Measurements from ENCODE around the gene CCNA1.

The CCNA1 gene

GRCh38 chr13:36432106-36432544, at the start of gene CCNA1:
CCNA1 (plus strand) TSS chr13:36432495; CDS start chr13:36433057, 562 bp downstream.
- in situ Hi-C loops (cut with MboI; ENCODE audit: low pct_unique_long_range_greater_than_20kb, low sequenced_read_pairs), result no loop called here
- DNase-seq, result peak; percentile 74

DNA sequence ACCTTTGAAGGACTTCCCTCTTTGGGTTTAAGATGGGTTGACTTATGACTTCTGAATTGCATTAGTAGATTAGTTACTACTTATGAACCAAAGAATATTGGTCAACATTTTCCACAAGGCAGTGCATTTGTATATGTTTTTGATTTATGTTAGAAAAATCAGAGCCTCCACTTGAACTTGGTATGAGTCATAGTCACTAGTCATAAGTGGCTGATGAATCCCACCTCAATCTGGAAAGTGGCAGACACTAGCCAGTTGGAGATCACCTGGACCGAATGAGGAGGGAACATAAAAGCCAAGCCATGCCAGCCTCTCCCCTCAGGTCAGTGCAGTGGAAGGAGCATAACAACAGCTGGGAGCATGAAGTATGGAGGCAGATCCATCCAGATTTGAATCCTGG, 46.8 kb upstream of the CCNA1 start:
- no peak for DNase-seq
- in situ Hi-C loops (cut with MboI; ENCODE audit: low pct_unique_long_range_greater_than_20kb, low sequenced_read_pairs), result no loop called here

DNA sequence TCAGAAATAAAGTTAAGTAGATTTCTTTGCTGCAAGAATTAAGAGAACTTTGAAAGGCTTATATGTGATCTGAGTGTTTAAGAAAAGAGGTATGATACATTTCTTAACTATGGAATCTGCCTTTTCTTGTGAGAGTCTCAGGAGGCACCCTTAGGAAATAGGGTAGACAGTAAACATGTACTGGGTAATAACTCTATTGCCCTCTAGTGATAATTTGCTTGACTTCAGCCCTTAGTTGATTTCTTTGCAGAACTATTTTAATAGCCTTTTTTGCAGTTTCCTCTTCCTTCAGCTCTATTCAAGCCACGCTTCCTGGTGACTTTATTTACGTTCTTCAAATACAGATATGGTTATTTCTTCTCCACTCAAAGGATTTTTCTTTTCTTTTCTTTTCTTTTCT, 37.0 kb upstream of the CCNA1 start:
- in situ Hi-C loops (cut with MboI; ENCODE audit: low pct_unique_long_range_greater_than_20kb, low sequenced_read_pairs), result no loop called here
- DNase-seq, result peak; percentile 68

- peak; percentile 57 for DNase-seq
- in situ Hi-C loops (cut with MboI; ENCODE audit: low pct_unique_long_range_greater_than_20kb, low sequenced_read_pairs), result no loop called here
These were observed 27.1 kb upstream of the CCNA1 start for GRCh38 chr13:36405151-36405550.

- in situ Hi-C loops (cut with MboI; ENCODE audit: low pct_unique_long_range_greater_than_20kb, low sequenced_read_pairs), result no loop called here
- no peak for DNase-seq
These were observed 19.6 kb upstream of the CCNA1 start for GRCh38 chr13:36412736-36413135.

DNA sequence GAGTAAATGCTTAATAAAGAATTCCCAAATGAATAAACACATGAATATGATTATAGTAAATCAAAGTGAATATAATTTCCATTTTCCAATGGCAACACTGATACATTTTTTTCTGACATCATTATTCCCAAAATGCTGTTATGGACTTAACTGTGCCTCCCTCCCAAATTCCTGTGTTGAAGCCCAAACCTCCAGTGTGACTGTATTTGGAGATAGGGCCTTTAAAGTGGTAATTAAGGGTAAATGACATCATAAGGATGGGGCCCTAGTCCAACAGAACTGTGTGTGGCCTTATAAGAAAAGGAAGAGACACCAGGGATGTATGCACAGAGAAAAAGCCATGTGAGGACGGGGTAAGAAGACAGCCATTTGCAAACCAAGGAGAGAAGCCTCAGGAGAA, 19.1 kb upstream of the CCNA1 start:
- in situ Hi-C loops (cut with MboI; ENCODE audit: low pct_unique_long_range_greater_than_20kb, low sequenced_read_pairs), result no loop called here
- DNase-seq, result no peak

- in situ Hi-C loops (cut with MboI; ENCODE audit: low pct_unique_long_range_greater_than_20kb, low sequenced_read_pairs), result no loop called here
- DNase-seq, result peak; percentile 89
These were observed 17.8 kb upstream of the CCNA1 start for GRCh38 chr13:36414461-36414860.

DNA sequence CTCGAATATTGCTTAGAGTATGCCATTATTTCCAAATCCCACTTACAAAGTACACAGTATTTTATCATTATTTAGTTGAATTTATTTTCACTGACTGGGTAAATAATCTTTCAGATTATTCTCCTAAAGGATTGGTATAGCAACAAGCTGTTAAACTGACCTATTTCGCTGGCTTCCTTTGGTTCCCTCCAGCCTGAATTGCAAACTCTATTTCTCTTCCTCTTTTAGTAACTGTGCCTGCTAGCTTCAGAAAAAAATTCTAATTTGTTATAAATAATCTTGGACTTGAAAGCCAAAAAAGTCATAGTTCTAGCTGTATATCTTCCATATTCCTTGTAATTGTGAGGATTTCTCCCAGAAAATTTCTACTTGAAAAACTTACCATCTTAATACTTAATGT, 15.0 kb upstream of the CCNA1 start:
- DNase-seq, result peak; percentile 49
- in situ Hi-C loops (cut with MboI; ENCODE audit: low pct_unique_long_range_greater_than_20kb, low sequenced_read_pairs), result no loop called here

DNA sequence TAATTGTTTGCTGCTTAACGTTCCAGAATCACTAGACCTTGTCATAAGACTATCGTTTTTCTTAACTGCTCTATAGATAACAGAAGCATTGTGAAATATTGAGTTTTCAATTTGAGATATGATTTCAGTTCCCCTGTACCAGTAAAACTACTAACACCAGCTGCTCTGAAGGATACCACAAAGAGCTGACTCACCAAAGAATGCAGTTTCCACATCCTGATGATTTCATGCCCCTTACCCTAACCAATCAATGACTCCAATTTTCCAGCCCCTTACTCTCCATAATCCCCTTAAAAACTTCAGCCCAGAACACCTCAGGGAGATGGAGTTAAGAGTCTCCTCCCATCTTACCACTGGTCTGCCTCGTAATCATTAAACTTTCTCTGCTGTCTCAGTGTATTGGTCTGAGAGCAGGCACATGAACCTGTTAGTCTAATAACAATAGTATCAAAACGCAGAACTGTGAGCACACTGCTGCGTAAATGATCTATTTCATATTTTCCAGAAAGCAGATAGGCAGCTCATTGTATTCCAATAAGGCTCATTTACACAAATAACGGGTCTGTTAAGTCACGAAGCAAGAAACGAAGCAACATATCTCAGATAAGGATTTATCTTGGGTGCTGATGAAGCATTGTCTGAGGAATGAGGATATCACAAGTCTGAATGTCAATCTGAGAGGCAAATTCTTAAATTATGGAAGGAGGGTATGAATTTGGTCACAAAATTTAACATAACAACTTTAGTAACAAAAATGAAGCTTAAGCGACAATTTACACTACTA, 14.1 kb upstream of the CCNA1 start:
- in situ Hi-C loops (cut with MboI; ENCODE audit: low pct_unique_long_range_greater_than_20kb, low sequenced_read_pairs), result no loop called here
- DNase-seq, result peak; percentile 91

- peak; percentile 96 for DNase-seq
- in situ Hi-C loops (cut with MboI; ENCODE audit: low pct_unique_long_range_greater_than_20kb, low sequenced_read_pairs), result no loop called here
These were observed 11.8 kb upstream of the CCNA1 start for GRCh38 chr13:36420437-36420891.

- in situ Hi-C loops (cut with MboI; ENCODE audit: low pct_unique_long_range_greater_than_20kb, low sequenced_read_pairs), result no loop called here
- DNase-seq, result peak; percentile 62
These were observed 10.8 kb upstream of the CCNA1 start for GRCh38 chr13:36421447-36421846.

DNA sequence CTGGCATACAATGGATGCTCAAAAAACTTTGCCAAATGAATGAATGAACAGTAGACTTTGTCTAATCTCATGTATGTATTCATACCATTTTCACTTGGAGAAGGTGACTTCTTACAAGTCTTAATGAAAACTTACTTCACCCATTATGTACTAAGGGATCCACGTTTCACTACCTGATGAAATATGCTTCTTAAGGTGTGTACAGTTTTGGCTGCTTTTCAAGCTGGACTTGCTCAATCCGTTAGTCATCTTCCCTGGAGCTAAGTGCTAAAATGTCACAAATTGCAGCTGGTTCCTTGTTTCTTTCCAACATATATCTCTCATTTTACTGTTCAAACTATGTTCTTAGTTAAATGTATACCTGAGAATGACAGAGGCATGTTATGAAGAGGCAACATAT, 4.2 kb upstream of the CCNA1 start:
- in situ Hi-C loops (cut with MboI; ENCODE audit: low pct_unique_long_range_greater_than_20kb, low sequenced_read_pairs), result no loop called here
- DNase-seq, result no peak

- no peak for DNase-seq
These were observed 1.8 kb upstream of the CCNA1 start for GRCh38 chr13:36430247-36431203.

GRCh38 chr13:36431204-36432105, 840 bp upstream of the CCNA1 start:
- no peak for DNase-seq
- in situ Hi-C loops (cut with MboI; ENCODE audit: low pct_unique_long_range_greater_than_20kb, low sequenced_read_pairs), result no loop called here

More at GRCh38 chr13:36430247-36431203, 1.8 kb upstream of the CCNA1 start:
- in situ Hi-C loops (cut with MboI; ENCODE audit: low pct_unique_long_range_greater_than_20kb, low sequenced_read_pairs), result no loop called here

GRCh38 chr13:36436811-36437210, 4.5 kb downstream of the CCNA1 start:
- in situ Hi-C loops (cut with MboI; ENCODE audit: low pct_unique_long_range_greater_than_20kb, low sequenced_read_pairs), result no loop called here
- peak; percentile 64 for DNase-seq

GRCh38 chr13:36438594-36439483, 6.5 kb downstream of the CCNA1 start:
- in situ Hi-C loops (cut with MboI; ENCODE audit: low pct_unique_long_range_greater_than_20kb, low sequenced_read_pairs), result no loop called here
- no peak for DNase-seq

GRCh38 chr13:36445278-36445677, 13.0 kb downstream of the CCNA1 start:
- DNase-seq, result peak; percentile 37
- in situ Hi-C loops (cut with MboI; ENCODE audit: low pct_unique_long_range_greater_than_20kb, low sequenced_read_pairs), result no loop called here

GRCh38 chr13:36445891-36446351, 13.6 kb downstream of the CCNA1 start:
- no peak for DNase-seq
- in situ Hi-C loops (cut with MboI; ENCODE audit: low pct_unique_long_range_greater_than_20kb, low sequenced_read_pairs), result no loop called here

Data from KBM-7 (cell line).